ENCODE data around the gene ALPP.

- TF ChIP-seq KLF1 (tag by site-specific recombination; IDR thresholded peaks at IDR 0.05): no peak
- TF ChIP-seq KLF10 (tag by site-specific recombination; IDR thresholded peaks at IDR 0.05): no peak
- TF ChIP-seq ZNF530 (tag by site-specific recombination; IDR thresholded peaks at IDR 0.05; ENCODE audit: low read depth): no peak
- TF ChIP-seq FEZF1 (tag by site-specific recombination; IDR thresholded peaks at IDR 0.05): no peak
- no peak for TF ChIP-seq ZNF792 (tag by site-specific recombination; IDR thresholded peaks at IDR 0.05)
- no peak for TF ChIP-seq CTCF (tag by site-specific recombination; IDR thresholded peaks at IDR 0.05)
- TF ChIP-seq TCF7L2 (IDR thresholded peaks at IDR 0.05; ENCODE audit: borderline replicate concordance, low read depth, low read length): no peak
- no peak for TF ChIP-seq PRDM10 (tag by site-specific recombination; IDR thresholded peaks at IDR 0.05)
Measured at GRCh38 chr2:232351686-232352510, 26.7 kb upstream of the ALPP start.

Measured in HEK293 (cell line).